HG03045 (cell line): ENCODE measurements around the gene LDHAL6B.

ENCODE experiments used
- ATAC-seq: cut with Tn5 transposase; IDR thresholded peaks from one replicate; pipeline ENCODE4 v1.9.1; 2021; ENCODE audit warnings: mild to moderate bottlenecking, moderate library complexity; ENCODE audit not compliant: unreplicated experiment

The LDHAL6B gene

GRCh38 chr15:59176653-59177316 is 29.9 kb upstream of the LDHAL6B start:
- ATAC-seq = no peak

- ATAC-seq = no peak
These were observed 29.4 kb upstream of the LDHAL6B start for GRCh38 chr15:59177317-59177660.

GRCh38 chr15:59178151-59178695 is 28.4 kb upstream of the LDHAL6B start:
- no peak for ATAC-seq

- no peak for ATAC-seq
These were observed 26.9 kb upstream of the LDHAL6B start for GRCh38 chr15:59179717-59180116.

- ATAC-seq = no peak
These were observed 25.6 kb upstream of the LDHAL6B start for GRCh38 chr15:59180945-59181600.

GRCh38 chr15:59185725-59186124 is 20.9 kb upstream of the LDHAL6B start:
- no peak for ATAC-seq

- no peak for ATAC-seq
These were observed 20.1 kb upstream of the LDHAL6B start for GRCh38 chr15:59186501-59186900.

GRCh38 chr15:59189241-59189640 is 17.4 kb upstream of the LDHAL6B start:
- ATAC-seq = no peak

GRCh38 chr15:59190291-59190690 is 16.4 kb upstream of the LDHAL6B start:
- no peak for ATAC-seq

GRCh38 chr15:59191855-59192237 is 14.8 kb upstream of the LDHAL6B start:
- ATAC-seq = no peak

- ATAC-seq = no peak
These were observed 11.9 kb upstream of the LDHAL6B start for GRCh38 chr15:59194639-59195325.

- no peak for ATAC-seq
These were observed 10.2 kb upstream of the LDHAL6B start for GRCh38 chr15:59196416-59196815.

GRCh38 chr15:59197454-59197853 is 9.2 kb upstream of the LDHAL6B start:
- no peak for ATAC-seq

- ATAC-seq = no peak
These were observed 6.8 kb upstream of the LDHAL6B start for GRCh38 chr15:59199626-59200465.

GRCh38 chr15:59200560-59200959 is 6.1 kb upstream of the LDHAL6B start:
- ATAC-seq = no peak

- no peak for ATAC-seq
These were observed 3.6 kb upstream of the LDHAL6B start for GRCh38 chr15:59203008-59203407.

GRCh38 chr15:59203657-59204056 is 3.0 kb upstream of the LDHAL6B start:
- no peak for ATAC-seq

- no peak for ATAC-seq
These were observed 612 bp upstream of the LDHAL6B start for GRCh38 chr15:59205839-59206622.

GRCh38 chr15:59208613-59209249 is 2.1 kb downstream of the LDHAL6B start:
- no peak for ATAC-seq

GRCh38 chr15:59210186-59210585 is 3.5 kb downstream of the LDHAL6B start:
- ATAC-seq = no peak
